Stimulated activated CD8-positive, alpha-beta memory T cell treated with anti-CD3 and anti-CD28 coated beads, Interleukin-2, amount 100 ng/mL, for 48 hours (primary cell): Measurements from ENCODE around the gene SMOC1.

Experiments
- DNase-seq, 2 donors: peaks; one replicate each; pipeline ENCODE4 v3.0.0-alpha.2; 2020; ENCODE audit warnings: low read depth in 2 of 2

SMOC1 gene

GRCh38 chr14:69980457-69981425, 101.5 kb downstream of the SMOC1 start:
- DNase-seq, result no peak

DNA sequence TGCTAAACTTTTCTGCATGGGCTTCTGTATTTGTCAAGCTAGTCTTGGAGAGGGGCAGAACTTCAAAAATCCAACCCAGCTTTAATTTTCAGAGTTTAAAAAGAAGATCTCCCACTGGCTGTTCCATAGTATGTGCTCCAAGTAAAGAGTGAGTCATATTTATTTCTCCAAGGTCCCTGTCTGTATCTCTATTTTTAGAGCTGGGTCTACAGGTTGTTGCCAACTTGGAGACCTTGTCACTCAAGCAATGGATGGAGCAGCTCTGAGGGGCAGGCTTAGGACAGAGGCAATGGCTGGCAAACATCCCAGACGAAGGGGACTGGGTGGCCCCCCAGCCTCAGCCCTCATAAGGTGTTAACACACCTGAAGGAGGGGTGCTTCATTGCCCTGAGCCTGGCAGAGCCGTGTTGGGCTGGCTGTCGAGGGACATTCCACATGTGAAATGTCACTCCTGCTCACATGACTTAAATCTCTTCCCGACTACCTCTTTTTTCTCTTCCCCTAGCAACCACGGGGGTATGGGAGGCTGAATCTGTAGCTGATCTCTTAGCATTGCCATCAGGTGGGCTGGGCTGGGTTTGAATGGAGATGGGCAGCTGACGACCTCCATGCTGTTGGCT, 103.1 kb downstream of the SMOC1 start:
- DNase-seq, result no peak

GRCh38 chr14:69982886-69983285, 103.7 kb downstream of the SMOC1 start:
- no peak for DNase-seq

GRCh38 chr14:69983317-69983716, 104.1 kb downstream of the SMOC1 start:
- DNase-seq, result no peak

DNA sequence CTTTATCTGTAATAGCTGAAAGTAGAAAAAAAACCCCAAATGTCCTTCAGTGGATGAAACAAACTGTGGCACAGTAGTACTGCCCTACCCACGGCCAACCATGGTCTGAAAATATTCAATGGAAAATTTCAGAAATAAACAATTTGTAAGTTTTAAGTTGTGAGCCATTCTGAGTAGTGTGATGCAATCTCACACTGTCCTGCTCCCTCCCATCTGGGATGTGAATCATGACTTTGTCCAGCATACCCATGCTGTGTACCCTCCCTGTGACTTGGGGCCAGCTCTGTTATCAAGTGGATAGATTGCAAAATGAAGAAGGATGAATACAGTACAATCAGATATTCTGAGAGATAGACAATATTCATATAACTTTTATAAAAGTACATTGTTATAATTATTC, 106.2 kb downstream of the SMOC1 start:
- no peak for DNase-seq

GRCh38 chr14:69986336-69986735, 107.1 kb downstream of the SMOC1 start:
- DNase-seq, result no peak

DNA sequence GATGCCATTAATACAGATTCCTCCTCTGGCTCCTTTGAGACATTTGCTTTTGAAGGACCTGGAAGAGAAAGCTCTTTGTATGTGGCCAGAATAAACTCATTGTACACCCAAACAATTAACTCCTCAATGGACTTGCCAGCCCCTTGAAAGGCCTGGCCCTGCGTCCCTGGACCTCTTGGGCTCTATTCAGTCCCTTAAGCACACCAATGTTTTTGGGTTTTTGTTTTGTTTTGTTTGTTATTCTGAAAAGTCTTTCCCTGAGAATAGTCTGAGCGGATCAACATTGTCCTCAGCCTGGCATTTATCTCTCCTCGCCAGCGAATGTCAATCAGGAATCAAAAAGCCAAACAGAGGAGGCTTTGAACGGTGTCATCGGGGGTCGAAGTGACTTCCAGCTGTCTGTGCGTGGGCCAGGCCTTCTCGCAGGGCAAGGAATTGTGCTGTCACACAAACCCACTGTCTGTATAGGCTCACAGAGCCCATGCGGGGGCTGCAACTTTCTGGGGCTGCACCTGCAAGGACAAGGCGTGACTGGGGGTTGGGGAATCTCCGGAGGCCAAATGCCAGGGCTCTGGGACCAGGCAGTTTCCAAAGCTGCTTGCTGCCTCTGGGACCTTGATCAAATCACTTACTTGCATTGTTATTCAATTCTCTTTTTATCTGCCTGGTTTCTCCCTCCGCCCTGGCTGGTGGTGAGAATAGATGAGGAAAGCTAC, 108.3 kb downstream of the SMOC1 start:
- no peak for DNase-seq

DNA sequence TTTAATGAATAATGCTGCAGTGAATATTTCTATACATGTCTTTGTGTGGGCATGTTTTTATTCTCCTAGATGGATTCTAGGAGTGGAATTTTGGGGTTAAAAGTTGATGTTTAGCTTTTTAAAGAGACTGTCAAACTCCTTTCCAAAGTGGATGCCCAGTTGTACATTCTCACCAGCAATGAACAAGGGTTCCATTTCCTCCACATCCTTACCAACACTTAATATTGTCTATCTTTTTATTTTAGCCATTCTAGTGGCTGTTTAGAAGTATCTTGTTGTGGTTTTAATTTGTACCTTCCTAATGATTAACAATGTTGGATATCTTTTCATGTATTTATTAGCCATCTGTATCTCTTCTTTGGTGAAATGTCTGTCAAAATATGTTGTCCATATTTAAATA, 109.8 kb downstream of the SMOC1 start:
- no peak for DNase-seq

DNA sequence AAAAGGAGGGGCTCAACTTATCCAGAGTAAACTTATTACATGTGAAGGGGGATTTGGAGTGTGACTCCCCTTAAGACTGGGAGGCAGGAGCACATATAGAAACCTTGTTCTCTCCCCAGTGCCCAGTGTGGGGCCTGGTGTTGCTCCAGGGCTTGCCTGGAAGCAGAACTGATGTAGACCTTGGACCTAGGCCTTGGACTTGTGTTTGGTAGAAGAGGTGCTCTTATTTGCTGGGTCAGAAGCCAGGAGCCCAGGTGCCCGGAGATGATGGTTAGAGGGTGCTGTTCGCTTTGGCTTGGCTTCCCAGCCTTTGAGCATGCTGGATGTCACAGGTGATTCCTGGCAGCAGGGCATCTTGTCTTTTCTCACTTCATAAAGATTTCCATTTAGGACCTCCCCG, 110.4 kb downstream of the SMOC1 start:
- DNase-seq, result no peak

- no peak for DNase-seq
These were observed 111.1 kb downstream of the SMOC1 start for GRCh38 chr14:69990323-69990722.

DNA sequence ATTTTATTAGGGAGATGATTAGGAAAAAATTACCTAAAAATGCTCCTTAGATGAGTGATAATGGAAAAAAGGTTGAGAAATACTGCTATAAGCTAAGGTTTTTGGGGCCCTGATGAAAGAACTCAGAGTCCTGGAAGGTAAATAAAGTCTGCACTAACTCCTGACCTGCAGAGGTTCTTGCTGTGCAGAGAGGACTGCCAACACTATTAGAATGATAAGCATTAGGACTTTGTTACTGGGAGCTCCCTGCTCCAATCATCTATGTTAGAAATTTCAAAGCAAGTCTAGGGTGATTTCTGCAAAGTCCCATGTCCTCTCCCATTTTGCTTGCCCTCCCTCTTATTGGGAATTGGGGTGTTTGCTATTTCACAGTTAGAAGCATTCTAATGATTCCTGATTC, 112.2 kb downstream of the SMOC1 start:
- DNase-seq, result no peak

- DNase-seq, result no peak
These were observed 113.3 kb downstream of the SMOC1 start for GRCh38 chr14:69992564-69992963.

- DNase-seq, result no peak
These were observed 114.1 kb downstream of the SMOC1 start for GRCh38 chr14:69993326-69993725.

DNA sequence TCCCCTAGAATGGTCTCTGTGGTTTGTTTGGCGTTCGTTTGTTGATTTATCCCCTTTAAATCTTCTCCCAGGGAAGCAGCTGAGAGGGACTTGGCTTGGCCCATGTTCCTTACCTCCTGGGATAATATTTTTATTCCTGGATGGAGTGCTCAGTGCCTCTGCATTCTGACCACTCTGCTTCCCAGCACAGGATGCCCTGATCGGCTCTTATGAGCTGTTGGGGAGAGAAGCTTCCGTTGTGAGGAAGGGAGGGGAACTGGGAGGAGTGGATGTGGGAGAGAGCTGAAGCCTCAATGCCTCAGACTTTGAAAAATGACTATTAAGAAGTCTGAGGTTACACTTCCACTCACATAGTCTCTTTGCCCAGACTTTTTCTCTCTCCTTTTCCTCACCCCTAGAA, 114.8 kb downstream of the SMOC1 start:
- DNase-seq, result no peak

DNA sequence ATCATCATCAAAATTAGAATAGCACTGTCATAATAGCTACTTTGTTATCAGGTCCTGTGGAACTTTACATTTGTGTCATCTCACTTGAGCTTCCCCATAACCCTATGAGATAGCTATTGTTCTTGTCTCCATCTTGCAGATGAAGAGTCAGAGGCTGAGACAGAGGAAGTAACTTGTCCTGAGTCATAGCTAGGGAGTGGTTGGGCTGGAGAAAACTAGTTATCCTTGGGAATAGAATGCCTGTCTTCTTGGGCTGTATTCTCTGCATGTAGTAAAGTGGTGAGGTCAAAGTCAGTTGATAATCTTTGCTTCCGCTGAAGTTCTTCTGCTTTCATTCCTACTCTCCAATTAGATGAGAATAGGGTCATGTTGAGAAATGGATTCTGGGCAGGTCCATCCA, 117.0 kb downstream of the SMOC1 start:
- DNase-seq, result no peak

DNA sequence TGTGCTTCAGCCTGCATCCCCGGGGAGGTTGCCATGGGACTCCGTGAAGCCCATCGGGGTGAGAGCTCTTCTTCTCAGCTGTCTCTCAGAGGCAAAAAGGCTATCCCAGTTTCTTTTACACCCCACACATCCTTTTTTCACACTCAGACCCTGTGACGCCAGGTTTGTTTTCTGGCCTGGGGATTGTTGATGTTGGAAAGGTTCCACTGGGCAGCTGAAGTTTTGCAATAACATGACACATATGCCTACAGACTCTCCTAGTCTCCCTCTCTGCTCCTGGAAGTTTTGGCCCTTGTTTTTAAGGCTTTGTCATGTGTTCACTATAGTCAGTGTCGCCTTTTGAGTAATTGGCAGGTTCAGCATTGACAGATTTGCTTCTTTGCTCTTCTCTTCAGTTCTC, 118.6 kb downstream of the SMOC1 start:
- no peak for DNase-seq

- no peak for DNase-seq
These were observed 120.1 kb downstream of the SMOC1 start for GRCh38 chr14:69999261-69999674.

GRCh38 chr14:70000601-70001000, 121.4 kb downstream of the SMOC1 start:
- no peak for DNase-seq

- DNase-seq, result no peak
These were observed 123.6 kb downstream of the SMOC1 start for GRCh38 chr14:70002589-70003346.

DNA sequence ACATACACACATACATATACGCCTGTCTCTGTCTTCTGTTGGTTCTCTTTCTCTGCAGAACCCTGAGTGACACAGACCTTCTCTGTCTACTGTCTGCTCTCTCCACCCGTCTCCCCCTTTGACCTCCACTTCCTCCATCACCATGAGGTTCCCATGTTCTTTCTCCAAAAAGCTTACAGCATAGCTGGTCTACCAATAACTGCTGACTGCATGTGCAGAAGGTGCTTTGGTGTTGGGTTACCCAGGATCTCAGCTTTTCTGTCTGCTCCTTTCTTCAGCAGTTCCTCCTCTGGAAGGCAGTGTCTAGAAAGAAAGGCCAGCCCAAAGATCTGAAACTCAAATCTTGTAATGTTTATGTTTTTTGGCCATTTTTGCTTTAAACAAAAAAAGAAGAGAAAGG, 125.6 kb downstream of the SMOC1 start:
- no peak for DNase-seq

GRCh38 chr14:70005281-70005805, 126.1 kb downstream of the SMOC1 start:
- no peak for DNase-seq

GRCh38 chr14:70006699-70007098, 127.5 kb downstream of the SMOC1 start:
- DNase-seq, result no peak
